ENCODE data around the gene RALA.
"Not testable (repeated sequence)": the region's sequence is repeated elsewhere in the genome, so short reads cannot be mapped to it uniquely, and the experiment has no call there.

The RALA gene

DNA sequence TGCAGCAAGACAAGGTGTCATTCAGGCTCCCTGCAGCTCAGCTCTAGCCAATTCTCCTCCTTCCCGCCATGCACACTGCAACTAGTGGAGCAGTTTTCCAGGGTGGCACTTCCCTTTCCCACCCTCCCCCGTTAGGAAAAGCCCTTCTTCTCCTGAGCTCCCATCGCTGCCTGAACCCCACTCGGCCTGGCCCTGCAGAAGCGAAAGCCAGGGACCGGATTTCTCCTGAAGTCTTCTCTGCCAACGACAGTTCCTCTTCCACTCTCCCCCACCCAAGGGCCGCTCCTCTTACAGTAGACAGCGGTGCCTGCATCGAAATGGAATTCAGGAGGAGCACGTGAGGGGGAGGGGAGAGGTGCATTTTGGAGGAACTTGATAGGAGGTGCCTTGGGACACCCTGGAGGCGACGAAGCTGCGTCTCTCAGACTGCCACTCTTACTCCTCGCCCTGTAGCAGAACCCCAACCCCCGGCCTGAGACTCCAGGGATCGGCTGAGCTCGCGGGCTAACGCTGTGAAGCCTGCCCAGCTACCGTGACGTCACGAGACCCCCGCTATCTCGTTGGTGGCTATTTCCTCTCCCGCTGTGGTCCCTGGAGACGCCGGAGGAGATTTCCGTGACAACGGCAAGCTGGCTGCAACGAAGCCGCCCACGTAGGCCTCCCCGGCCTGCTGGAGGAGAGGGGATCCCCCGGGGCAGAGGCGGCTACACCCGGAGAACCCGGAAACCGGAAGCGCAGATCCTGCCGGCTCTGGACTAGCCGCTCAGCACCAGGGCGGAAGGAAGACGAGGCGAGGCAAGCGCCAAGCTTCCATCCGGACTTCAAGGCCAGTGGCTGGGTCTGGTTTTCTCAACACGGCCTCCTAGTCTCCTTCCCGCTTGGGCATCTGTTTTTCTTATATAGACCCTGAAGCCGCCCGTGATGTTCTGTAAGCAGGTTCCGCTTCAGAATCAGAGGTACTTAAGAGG is 109.7 kb downstream of the RALA start:
- peak; percentile 95 for DNase-seq (ENCODE audit: low spot score)

DNA sequence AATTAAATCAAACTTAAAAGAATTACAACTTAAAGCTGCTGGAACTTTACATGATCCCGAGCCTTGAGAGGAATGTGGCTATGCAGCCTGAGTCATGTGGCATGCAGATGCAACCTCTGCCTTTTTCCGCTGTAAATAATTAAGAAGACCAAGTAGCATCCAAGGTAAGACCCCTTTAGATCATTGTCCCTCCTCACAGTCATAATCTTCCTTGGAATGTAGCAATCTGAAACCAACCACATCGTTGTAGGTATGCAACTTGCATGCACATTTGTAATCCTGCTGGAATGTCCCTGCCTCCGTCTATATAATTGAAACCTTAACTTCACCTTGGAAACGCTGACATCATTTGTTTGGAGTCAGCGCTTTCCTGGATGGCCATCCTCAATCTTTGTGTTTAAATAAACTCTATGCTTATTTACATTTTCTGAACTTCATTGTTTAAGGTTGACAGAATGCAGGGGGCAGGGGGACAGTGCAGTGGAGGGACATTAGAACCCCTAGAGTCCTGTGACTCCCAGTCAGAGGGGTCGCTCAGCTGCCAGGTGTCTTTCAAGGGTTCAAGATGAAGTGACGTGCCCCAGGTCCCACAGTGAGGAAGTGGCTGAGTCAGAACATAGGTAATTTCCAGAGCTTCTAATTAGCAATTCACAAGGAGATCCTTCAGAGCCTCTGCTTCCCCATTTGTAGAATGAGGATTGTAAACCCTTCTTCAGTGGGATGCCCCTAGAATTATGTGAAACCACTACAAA is 110.7 kb downstream of the RALA start:
- peak; percentile 23 for DNase-seq (ENCODE audit: low spot score)

DNA sequence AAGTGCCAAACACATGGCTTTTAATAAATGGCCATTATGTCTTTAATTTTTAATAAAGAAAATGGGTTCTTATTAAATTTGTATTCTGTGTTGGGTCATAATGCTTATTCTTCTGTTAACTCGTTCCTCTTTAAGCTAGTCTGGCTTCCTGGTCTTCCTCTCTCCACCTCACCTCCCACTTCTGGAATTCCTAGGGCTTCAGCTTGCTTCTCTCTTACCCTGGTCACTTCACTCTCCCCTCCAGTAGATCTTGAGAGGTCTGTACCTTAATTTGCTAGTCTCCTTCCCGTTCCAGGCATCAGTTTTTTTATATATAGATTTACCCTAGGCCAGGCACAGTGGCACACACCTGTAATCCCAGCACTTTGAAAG is 111.2 kb downstream of the RALA start:
- no peak for DNase-seq (ENCODE audit: low spot score)

DNA sequence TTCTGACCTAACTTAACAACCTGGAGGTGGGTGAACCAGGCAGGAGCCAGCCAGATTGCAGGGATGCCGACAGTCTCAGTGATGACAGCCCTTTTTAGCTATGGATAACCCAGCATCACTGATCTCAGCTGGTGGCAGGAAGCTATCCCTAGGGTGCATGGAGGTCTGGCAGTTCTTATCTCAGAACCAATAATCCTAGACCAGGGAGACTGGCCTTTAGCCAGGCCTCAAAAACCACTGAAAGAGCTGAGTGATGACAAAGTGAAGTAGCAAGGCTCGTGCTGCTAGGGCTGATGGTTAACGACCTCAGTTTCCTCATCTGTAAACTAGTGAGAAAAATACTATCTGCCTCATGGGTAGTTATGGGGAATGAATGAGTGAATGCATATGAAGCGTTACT is 112.5 kb downstream of the RALA start:
- DNase-seq (ENCODE audit: low spot score) = no peak

DNA sequence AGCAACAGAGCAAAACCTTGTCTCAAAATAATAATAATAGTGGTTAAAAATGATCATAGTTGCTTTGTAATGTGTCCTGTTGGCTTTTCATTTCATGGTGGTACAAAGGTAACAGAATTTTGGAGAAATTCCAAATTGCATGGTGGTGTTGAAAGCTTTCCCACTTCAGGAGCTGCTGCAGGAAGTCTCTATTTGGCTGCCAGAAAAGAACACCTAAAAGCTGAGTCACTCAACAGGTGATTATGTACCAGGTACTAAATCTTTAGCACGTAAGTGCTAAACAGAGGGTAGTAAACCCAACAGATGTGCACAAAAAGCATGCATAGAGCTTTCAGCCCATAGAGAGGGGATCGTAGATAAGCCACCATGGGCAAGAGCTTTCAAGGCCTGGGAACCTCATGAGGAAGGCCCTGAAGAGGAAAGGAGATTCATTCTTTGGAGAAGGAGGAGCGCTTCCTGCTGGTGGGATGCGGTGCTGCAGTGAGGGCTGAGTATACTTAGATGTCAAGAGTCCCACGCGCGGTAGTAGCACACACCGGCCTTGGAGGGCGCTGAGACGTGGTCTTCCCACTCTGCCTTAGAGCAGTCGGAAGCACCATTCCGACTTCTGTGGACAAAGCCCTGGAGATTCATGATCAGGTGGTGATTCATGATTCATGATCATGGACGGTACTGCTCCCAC is 118.7 kb downstream of the RALA start:
- no peak for DNase-seq (ENCODE audit: low spot score)

- DNase-seq (ENCODE audit: low spot score) = no peak
Observed at GRCh38 chr7:39744620-39745019, 121.2 kb downstream of the RALA start.

DNA sequence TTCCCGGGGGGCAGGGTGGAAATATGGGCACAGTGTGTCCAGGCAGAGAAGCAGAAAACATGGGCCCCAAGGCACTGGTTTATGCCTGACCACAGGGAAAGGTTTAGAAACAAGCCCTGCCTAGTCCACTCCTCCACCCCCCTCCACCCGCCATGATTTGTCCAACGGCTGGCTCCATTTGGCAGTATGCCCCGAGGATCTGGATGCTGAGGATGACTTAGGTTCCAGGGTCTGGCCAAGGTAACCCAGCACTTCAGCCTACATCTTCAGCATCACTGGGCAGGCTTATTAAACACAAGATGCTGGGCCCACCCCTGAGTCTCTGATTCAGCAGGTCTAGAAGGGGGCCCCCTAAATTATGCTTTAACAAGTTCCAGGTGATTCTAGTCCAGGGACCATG is 121.9 kb downstream of the RALA start:
- no peak for DNase-seq (ENCODE audit: low spot score)

DNA sequence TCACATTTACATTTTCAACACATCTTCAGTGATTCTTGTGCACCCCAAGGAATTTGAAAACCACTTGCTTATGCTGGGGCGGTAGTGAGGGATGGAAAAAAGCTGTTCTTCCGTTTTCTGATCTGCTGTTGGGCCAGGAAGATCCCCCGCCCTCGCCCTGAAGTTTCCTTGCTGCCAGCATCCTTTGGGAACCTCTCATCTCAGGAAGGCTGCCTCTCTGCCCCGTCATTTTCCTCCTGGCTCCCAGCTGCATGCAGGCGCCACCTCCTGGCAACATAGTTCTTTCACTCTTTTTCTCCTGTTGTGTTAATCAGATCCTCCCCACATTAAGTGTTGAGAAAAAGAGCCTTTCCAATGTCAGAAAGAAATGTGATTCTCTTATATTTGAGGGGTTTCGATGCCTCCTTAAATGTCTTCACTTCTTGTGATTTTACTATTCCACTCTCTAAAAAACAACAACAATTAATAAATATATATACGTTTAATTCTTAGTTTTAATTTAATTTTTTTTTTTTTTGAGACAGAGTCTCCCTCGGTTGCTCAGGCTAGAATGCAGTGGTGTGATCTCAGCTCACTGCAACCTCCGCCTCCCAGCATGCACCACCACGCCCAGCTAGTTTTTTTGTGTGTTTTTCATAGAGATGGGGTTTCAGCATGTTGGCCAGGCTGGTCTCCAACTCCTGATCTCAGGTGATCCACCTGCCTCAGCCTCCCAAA is 122.9 kb downstream of the RALA start:
- peak; percentile 84 for DNase-seq (ENCODE audit: low spot score)

DNA sequence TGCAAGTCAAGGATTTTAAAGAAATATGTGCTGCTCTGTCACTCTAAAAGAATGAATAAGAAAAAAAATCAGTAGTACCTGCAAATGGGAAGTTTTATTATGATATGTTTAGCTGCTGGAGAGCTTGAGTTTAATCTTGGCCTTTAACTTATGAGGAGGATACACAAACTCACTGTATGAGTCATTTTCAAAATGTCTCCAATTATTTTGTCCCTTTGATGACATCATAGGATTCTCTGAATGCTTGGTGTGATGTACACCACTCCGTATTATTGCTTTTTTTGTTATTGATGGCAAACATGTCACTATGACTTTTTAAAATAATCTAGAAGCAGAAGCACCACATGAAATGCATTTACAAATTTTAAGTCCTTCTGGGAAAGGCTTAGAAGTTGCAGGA is 125.8 kb downstream of the RALA start:
- DNase-seq (ENCODE audit: low spot score) = no peak

DNA sequence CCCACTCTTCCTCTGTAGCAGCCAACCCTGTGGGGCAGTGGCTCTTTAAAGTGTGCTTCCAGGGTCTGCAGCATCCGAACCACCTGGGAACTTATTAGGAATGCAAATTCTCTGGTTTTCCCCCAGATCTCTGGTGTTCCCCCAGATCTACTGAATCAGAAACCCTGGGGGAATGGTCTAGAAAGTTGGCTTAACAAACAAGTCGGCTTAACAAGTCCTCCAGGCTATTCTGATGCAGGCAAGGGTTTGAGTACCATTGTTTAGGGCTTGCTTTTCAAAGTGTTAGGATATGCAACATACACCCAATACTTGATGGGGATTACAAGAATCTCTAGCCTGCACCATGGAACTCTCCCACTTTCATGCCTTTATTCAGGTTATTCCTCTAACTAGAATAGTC is 126.3 kb downstream of the RALA start:
- DNase-seq (ENCODE audit: low spot score) = no peak

- no peak for DNase-seq (ENCODE audit: low spot score)
Observed at GRCh38 chr7:39750253-39751077, 127.1 kb downstream of the RALA start.

- DNase-seq (ENCODE audit: low spot score) = not testable (repeated sequence)
Observed at GRCh38 chr7:39753237-39753636, 129.9 kb downstream of the RALA start.

GRCh38 chr7:39753823-39754325 is 130.5 kb downstream of the RALA start:
- DNase-seq (ENCODE audit: low spot score) = no peak

DNA sequence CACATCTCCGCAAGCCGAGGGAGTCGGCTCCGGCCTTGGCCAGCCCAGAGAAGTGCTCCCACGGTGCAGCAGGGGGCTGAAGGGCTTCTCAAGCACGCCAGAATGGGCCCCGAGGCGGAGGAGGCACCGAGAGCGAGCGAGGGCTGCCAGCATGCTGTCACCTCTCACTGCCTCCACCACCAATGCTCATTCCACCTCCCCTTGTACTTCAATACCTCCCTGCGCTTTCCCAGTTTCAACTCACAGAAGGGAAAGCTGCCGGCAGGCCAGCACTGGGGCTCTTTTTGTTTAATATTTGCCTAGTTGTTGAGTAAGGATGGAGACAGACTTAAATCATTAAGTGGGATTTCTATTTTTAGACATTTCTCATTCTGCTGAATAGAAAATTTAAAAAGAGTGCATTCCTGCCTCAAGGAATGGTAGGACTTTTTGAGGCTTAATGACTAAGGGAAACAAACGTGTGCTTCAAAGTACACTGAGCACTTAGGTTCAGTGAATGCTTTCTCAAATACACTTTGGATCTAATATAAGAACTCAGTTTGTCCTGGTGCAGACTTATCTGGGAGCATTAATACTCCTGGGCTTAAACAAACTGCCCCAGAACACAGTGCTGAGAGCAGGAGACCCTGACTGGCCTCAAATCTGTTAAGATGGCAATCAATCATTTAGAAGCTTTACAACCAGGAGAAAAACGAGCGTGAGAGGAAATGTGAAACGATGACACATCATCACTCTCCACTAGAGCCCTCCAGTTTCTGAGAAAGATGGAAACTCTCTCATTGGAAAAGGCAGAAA is 131.2 kb downstream of the RALA start:
- DNase-seq (ENCODE audit: low spot score) = no peak

GRCh38 chr7:39757604-39758003 is 134.2 kb downstream of the RALA start:
- no peak for DNase-seq (ENCODE audit: low spot score)
